Astrocyte of the cerebellum (primary cell): ENCODE results near the gene RPH3AL.

Source experiments
- DNase-seq: peaks from one replicate; pipeline ENCODE4 v3.0.0-alpha.2; 2011; ENCODE audit warnings: low read depth
- H3K4me3 ChIP-seq: 2 replicates; pipeline ENCODE4 v1.5.1; 2011; ENCODE audit warnings: mild to moderate bottlenecking, low read depth, low read length, moderate library complexity
- CTCF ChIP-seq: IDR thresholded peaks from 2 replicates; pipeline ENCODE4 v1.5.1; 2012; ENCODE audit warnings: low read length, low read depth, moderate library complexity, mild to moderate bottlenecking; ENCODE audit errors: missing control alignments
- in situ Hi-C: cut with HindIII; loops from 2 replicates; pipeline ENCODE4 v1.10.0; 2017; ENCODE audit warnings: low sequenced_read_pairs

Gene RPH3AL

GRCh38 chr17:297758-298157 lies 54.8 kb downstream of the RPH3AL start:
- no peak for DNase-seq
- H3K4me3 ChIP-seq: no peak overlapping the region
- TF ChIP-seq CTCF: no peak
- in situ Hi-C loops: no loop called here

DNA sequence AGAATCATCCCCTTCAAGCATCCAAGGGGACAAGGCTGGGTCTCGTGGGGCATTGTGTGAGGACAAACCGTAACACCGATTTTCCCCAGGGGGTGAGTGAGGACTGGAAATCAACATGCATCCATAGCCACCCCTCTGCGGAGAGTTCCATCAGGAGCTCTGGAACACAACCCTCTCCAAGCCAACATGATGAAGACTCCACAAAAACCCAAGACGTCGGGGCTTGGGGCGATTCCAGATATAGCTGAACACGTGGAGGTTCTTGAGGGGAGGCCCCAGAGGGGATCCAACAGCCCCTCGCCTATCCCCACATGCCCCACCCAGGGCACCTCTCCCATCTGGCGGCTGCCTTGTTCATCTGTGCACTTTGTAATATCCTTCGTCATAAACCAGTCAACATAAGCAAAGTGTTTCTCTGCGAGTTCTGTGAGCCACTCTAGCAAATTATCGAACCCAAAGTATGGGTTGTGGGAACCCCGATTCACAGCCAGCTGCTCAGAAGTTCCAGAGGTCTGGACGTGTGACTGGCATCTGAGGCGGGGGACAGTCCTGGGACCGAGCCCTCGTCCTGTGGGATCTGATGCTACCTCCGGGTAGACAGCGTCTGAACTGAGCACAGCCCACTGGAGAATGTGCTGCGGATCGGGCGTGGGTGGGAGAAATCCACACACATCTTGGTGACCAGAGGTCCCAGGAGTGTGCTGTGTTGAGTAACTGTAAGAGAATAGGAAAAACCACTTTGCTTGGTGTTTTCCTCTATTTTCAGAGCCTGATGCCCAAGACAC lies 55.5 kb downstream of the RPH3AL start:
- in situ Hi-C loops: no loop called here
- no peak overlapping the region for H3K4me3 ChIP-seq
- no peak for DNase-seq

DNA sequence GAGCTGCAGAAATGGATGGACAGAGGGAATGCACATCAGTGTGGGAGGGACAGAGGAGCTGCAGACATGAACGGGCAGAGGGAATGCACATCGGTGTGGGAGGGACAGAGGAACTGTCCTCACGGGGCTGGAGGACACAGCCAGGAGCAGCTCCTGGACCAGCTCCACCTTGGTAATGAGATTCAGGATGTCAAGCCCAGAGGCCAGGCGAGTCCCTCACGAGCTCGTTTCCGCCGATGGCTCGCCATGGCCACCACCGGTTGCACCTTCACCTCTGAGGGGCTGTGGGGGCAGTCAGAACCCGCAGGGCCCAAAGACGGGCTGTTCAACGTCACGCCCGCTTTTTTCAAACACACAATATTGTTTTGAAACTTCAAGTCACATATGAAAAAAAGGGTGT lies 56.2 kb downstream of the RPH3AL start:
- no peak for TF ChIP-seq CTCF
- in situ Hi-C loops: no loop called here
- DNase-seq: no peak
- H3K4me3 ChIP-seq: no peak overlapping the region

More for the DNA sequence above, 55.5 kb downstream of the RPH3AL start:
- TF ChIP-seq CTCF: no peak

GRCh38 chr17:292531-293382 lies 59.9 kb downstream of the RPH3AL start:
- TF ChIP-seq CTCF: no peak
- in situ Hi-C loops: loop anchor here (5.0 kb wide), 1 partner anchor 90 kb away; no protein-coding TSS in a partner anchor
- no peak for DNase-seq
- no peak overlapping the region for H3K4me3 ChIP-seq

DNA sequence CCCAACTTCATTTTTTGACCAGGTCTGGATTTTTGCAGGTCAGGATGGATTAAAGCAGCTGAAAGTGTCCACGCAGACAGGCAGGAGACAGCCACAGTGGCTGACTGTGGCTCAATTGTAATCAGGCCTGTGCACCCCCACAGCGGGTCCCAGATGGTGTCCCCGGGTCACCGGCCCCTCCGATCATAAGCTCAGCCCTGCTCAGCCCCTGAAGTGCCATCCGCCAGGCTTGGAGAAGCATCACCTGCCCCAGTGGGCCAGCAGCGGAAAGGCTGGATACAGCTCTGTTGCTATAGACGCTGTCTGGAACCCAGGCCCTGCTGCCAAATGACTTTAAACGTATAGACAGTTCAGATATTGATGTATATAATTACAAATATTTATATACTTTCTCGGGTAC lies 60.6 kb downstream of the RPH3AL start:
- no peak for TF ChIP-seq CTCF
- H3K4me3 ChIP-seq: no peak overlapping the region
- in situ Hi-C loops: loop anchor here (5.0 kb wide), 1 partner anchor 90 kb away; no protein-coding TSS in a partner anchor
- no peak for DNase-seq

GRCh38 chr17:291587-291986 lies 61.0 kb downstream of the RPH3AL start:
- H3K4me3 ChIP-seq: no peak overlapping the region
- in situ Hi-C loops: loop anchor here (5.0 kb wide), 1 partner anchor 89 kb away; no protein-coding TSS in a partner anchor
- DNase-seq: no peak
- no peak for TF ChIP-seq CTCF
